Panc1 (cell line): ENCODE results near the gene BCHE. TPM values are rescaled to one million over a fixed set of nuclear protein-coding genes. Genes with fewer than 3 reads are reported as not detected.

Experiments
- ATAC-seq: fragments of 200-7000 bp; cut with Tn5 transposase; 2 replicates; pipeline ENCODE4 v1.9.1; 2020; ENCODE audit warnings: mild to moderate bottlenecking, moderate library complexity
- BruUV-seq: library from RNA; stranded (reverse); fragments of 400-500 nt; replicated peaks from 2 replicates; lab custom pipeline; 2021; lab: Mats Ljungman, UMichigan
- CTCF ChIA-PET: fragments of 300-600 bp; sonication (Branson Sonifier 250); formaldehyde crosslinking; loops from one replicate; lab custom pipeline; 2022; ENCODE audit warnings: antibody characterized with exemption; lab: Charles Lee
- POLR2A ChIA-PET: fragments of 300-600 bp; sonication (Branson Sonifier 250); formaldehyde crosslinking; loops from one replicate; lab custom pipeline; 2022; ENCODE audit warnings: antibody characterized with exemption; lab: Charles Lee
- DNase-seq: peaks from one replicate; pipeline ENCODE4 v3.0.0-alpha.2; 2010; ENCODE audit warnings: low read depth, low spot score
- H3K27ac ChIP-seq: 2 replicates; pipeline ENCODE4 v1.5.1; 2011; ENCODE audit warnings: mild to moderate bottlenecking, low read length, inconsistent platforms
- H3K27me3 ChIP-seq: fragments of 200-500 bp; sonication (Bioruptor generic); 2 replicates; pipeline ENCODE4 v1.6.0; 2014; ENCODE audit warnings: low read length, inconsistent platforms; ENCODE audit not compliant: control insufficient read depth, insufficient read depth
- H3K36me3 ChIP-seq: fragments of 200-500 bp; sonication (Bioruptor generic); 2 replicates; pipeline ENCODE4 v1.5.1; 2014; ENCODE audit warnings: inconsistent platforms, mild to moderate bottlenecking, low read length, moderate library complexity; ENCODE audit not compliant: control insufficient read depth, insufficient read depth
- H3K4me1 ChIP-seq: 2 replicates; pipeline ENCODE4 v1.5.1; 2011; ENCODE audit warnings: inconsistent platforms, mild to moderate bottlenecking, low read length, moderate library complexity; ENCODE audit not compliant: control insufficient read depth, insufficient read depth
- H3K4me3 ChIP-seq, 2 experiments: 2 replicates each; pipeline ENCODE4 v1.5.1; 2011 to 2012; ENCODE audit warnings: low read depth in 2 of 2, low read length in 2 of 2, mild to moderate bottlenecking in 2 of 2, inconsistent platforms in 1 of 2, moderate library complexity in 1 of 2
- H3K9me3 ChIP-seq: fragments of 200-500 bp; sonication (Bioruptor generic); 2 replicates; pipeline ENCODE4 v1.5.1; 2014; ENCODE audit warnings: low read depth, mild to moderate bottlenecking, inconsistent platforms, low read length, moderate library complexity; ENCODE audit not compliant: control insufficient read depth, insufficient read depth
- CTCF ChIP-seq: fragments of 450-650 bp; IDR thresholded peaks from 2 replicates; pipeline ENCODE4 v1.5.1; 2017; ENCODE audit warnings: mild to moderate bottlenecking
- POLR2AphosphoS5 ChIP-seq: IDR thresholded peaks from 2 replicates; pipeline ENCODE4 v1.6.1; 2012; ENCODE audit warnings: mild to moderate bottlenecking, low read depth, low read length, moderate library complexity
- REST ChIP-seq, 2 experiments: IDR thresholded peaks; 2 replicates each; pipeline ENCODE4 v1.6.1; 2011 to 2012; ENCODE audit warnings: low read depth in 2 of 2, control low read depth in 1 of 2, low read length in 1 of 2, mild to moderate bottlenecking in 1 of 2, moderate library complexity in 1 of 2; ENCODE audit not compliant: insufficient read depth in 1 of 2
- SIN3A ChIP-seq: IDR thresholded peaks from 2 replicates; pipeline ENCODE4 v1.6.1; 2012; ENCODE audit warnings: low read depth, mild to moderate bottlenecking, low read length, moderate library complexity, borderline replicate concordance; ENCODE audit not compliant: insufficient read depth
- TCF7L2 ChIP-seq: IDR thresholded peaks from 2 replicates; pipeline ENCODE4 v1.6.1; 2011; ENCODE audit warnings: mild to moderate bottlenecking, low read depth, low read length, inconsistent platforms
- in situ Hi-C: cut with HindIII; loops from 2 replicates; pipeline ENCODE4 v1.10.0; 2016; ENCODE audit warnings: low sequenced_read_pairs, low pct_unique_long_range_greater_than_20kb
- intact Hi-C: fragments of 100-400 bp; cut with micrococcal nuclease; formaldehyde crosslinking; loops from one replicate; pipeline ENCODE4 v1.10.0; 2022; ENCODE audit not compliant: unreplicated experiment
- total RNA-seq: library from RNA; stranded (reverse); gene quantifications from one replicate; pipeline ENCODE4 v1.2.1, GENCODE V29; 2021; ENCODE audit not compliant: unreplicated experiment

Gene BCHE
- total RNA-seq, 1 experiment from 2014 or later: 1.5 TPM

GRCh38 chr3:165800970-165801369 lies 36.3 kb downstream of the BCHE start:
- H3K27me3 ChIP-seq: no peaks in the 10 kb centered on the region
- H3K4me3 ChIP-seq: no peak overlapping the region
- H3K27ac ChIP-seq: no peak overlapping the region
- DNase-seq (no peak), ATAC-seq (no peak)
- TF ChIP-seq SIN3A: no peak
- no peak for TF ChIP-seq CTCF
- no peak for TF ChIP-seq REST (IDR thresholded peaks at IDR 0.05; ENCODE audit: insufficient read depth in 1 of 2, low read depth in 2 of 2, low read length in 1 of 2)
- no peak for TF ChIP-seq POLR2AphosphoS5
- no peak for TF ChIP-seq TCF7L2
- H3K4me1 ChIP-seq: no peaks in the 10 kb centered on the region
- no peaks in the 10 kb centered on the region for H3K36me3 ChIP-seq
- intact Hi-C loops (no loop called here), in situ Hi-C loops (no loop called here)
- CTCF ChIA-PET: no interaction called here
- POLR2A ChIA-PET: no interaction called here
- BruUV-seq: no TSS peak
- H3K9me3 ChIP-seq: no peaks in the 10 kb centered on the region

- intact Hi-C loops: no loop called here
- CTCF ChIA-PET: no interaction called here
- Histone ChIP-seq H3K36me3 (no peaks in the 10 kb centered on the region), H3K4me3 (no peak overlapping the region), H3K9me3 (no peaks in the 10 kb centered on the region), H3K4me1 (no peaks in the 10 kb centered on the region), H3K27me3 (no peaks in the 10 kb centered on the region), H3K27ac (no peak overlapping the region)
- no peak for TF ChIP-seq REST (IDR thresholded peaks at IDR 0.05; ENCODE audit: insufficient read depth in 1 of 2, low read depth in 2 of 2, low read length in 1 of 2)
- TF ChIP-seq CTCF: no peak
- no peak for ATAC-seq
- in situ Hi-C loops: no loop called here
- BruUV-seq: no TSS peak
- POLR2A ChIA-PET: no interaction called here
- no peak for DNase-seq
These were observed 38.2 kb downstream of the BCHE start for GRCh38 chr3:165799026-165799425.
